Mesothelial cell of epicardium (in vitro differentiated cells): ENCODE measurements around the gene TMIGD2. TPM values are rescaled to one million over a fixed set of nuclear protein-coding genes. Genes with fewer than 3 reads are reported as not detected.

ENCODE experiments used
- DNase-seq, 2 experiments: peaks; one replicate each; pipeline ENCODE4 v3.0.0; 2021; ENCODE audit warnings: low spot score in 2 of 2; ENCODE audit not compliant: unreplicated experiment in 2 of 2
- H3K27ac Mint-ChIP-seq: 2 replicates; pipeline ENCODE4 v1.8.0; 2021; ENCODE audit warnings: mixed read lengths
- H3K27me3 Mint-ChIP-seq: 2 replicates; pipeline ENCODE4 v1.8.0; 2021; ENCODE audit warnings: low read depth, mixed read lengths
- H3K36me3 Mint-ChIP-seq: 2 replicates; pipeline ENCODE4 v1.8.0; 2021; ENCODE audit warnings: mixed read lengths
- H3K4me1 Mint-ChIP-seq: 2 replicates; pipeline ENCODE4 v1.8.0; 2021; ENCODE audit warnings: mixed read lengths
- H3K4me3 Mint-ChIP-seq: 2 replicates; pipeline ENCODE4 v1.8.0; 2021; ENCODE audit warnings: mild to moderate bottlenecking, moderate library complexity, mixed read lengths
- H3K9me3 Mint-ChIP-seq: 2 replicates; pipeline ENCODE4 v1.8.0; 2021; ENCODE audit warnings: mixed read lengths
- CTCF ChIP-seq: fragments of 200-600 bp; sonication (generic); IDR thresholded peaks from one replicate; pipeline ENCODE4 v1.5.0; 2021; ENCODE audit warnings: antibody characterized with exemption; ENCODE audit not compliant: unreplicated experiment
- total RNA-seq: library from RNA; stranded (reverse); gene quantifications from 3 replicates; pipeline ENCODE4 v1.2.1, GENCODE V29; 2021

TMIGD2 gene
- total RNA-seq, 1 donor from 2014 or later: not detected

- Mint-ChIP-seq H3K36me3 (peaks cover 9% of the 10 kb centered on the region), H3K9me3 (no peaks in the 10 kb centered on the region), H3K4me3 (peak overlapping the region; percentile 70), H3K27ac (peak overlapping the region; percentile 85), H3K27me3 (peaks cover 8% of the 10 kb centered on the region), H3K4me1 (peaks cover 18% of the 10 kb centered on the region)
- TF ChIP-seq CTCF: no peak
- DNase-seq: peak; percentile 96 to 98
Observed at GRCh38 chr19:4328243-4328990, 26.2 kb upstream of the TMIGD2 start.

GRCh38 chr19:4327877-4328242, 25.7 kb upstream of the TMIGD2 start:
- DNase-seq: no peak
- peak overlapping the region; percentile 70 for H3K4me3 Mint-ChIP-seq
- H3K27me3 Mint-ChIP-seq: peaks cover 8% of the 10 kb centered on the region
- H3K9me3 Mint-ChIP-seq: no peaks in the 10 kb centered on the region
- peaks cover 9% of the 10 kb centered on the region for H3K36me3 Mint-ChIP-seq
- no peak for TF ChIP-seq CTCF
- peak overlapping the region; percentile 88 for H3K27ac Mint-ChIP-seq
- H3K4me1 Mint-ChIP-seq: peaks cover 18% of the 10 kb centered on the region

GRCh38 chr19:4327252-4327876, 25.2 kb upstream of the TMIGD2 start:
- peak overlapping the region; percentile 70 for H3K4me3 Mint-ChIP-seq
- H3K4me1 Mint-ChIP-seq: peaks cover 18% of the 10 kb centered on the region
- H3K36me3 Mint-ChIP-seq: peaks cover 9% of the 10 kb centered on the region
- no peaks in the 10 kb centered on the region for H3K9me3 Mint-ChIP-seq
- H3K27me3 Mint-ChIP-seq: peaks cover 8% of the 10 kb centered on the region
- H3K27ac Mint-ChIP-seq: peak overlapping the region; percentile 88
- TF ChIP-seq CTCF: no peak
- DNase-seq: peak; percentile 71 to 85

- H3K27ac Mint-ChIP-seq: peak overlapping the region; percentile 16
- H3K27me3 Mint-ChIP-seq: peaks cover 8% of the 10 kb centered on the region
- H3K4me1 Mint-ChIP-seq: peaks cover 18% of the 10 kb centered on the region
- H3K36me3 Mint-ChIP-seq: peaks cover 9% of the 10 kb centered on the region
- no peak for TF ChIP-seq CTCF
- H3K4me3 Mint-ChIP-seq: peak overlapping the region; percentile 70
- DNase-seq: no peak
- H3K9me3 Mint-ChIP-seq: no peaks in the 10 kb centered on the region
Observed at GRCh38 chr19:4326837-4327251, 24.7 kb upstream of the TMIGD2 start.

- peaks cover 18% of the 10 kb centered on the region for H3K4me1 Mint-ChIP-seq
- H3K9me3 Mint-ChIP-seq: no peaks in the 10 kb centered on the region
- H3K27ac Mint-ChIP-seq: no peak overlapping the region
- no peak for TF ChIP-seq CTCF
- no peak for DNase-seq
- peaks cover 8% of the 10 kb centered on the region for H3K27me3 Mint-ChIP-seq
- peak overlapping the region; percentile 52 for H3K4me3 Mint-ChIP-seq
- peaks cover 9% of the 10 kb centered on the region for H3K36me3 Mint-ChIP-seq
Observed at GRCh38 chr19:4326215-4326836, 24.1 kb upstream of the TMIGD2 start.
